Stimulated activated CD8-positive, alpha-beta memory T cell treated with anti-CD3 and anti-CD28 coated beads, Interleukin-4, amount 100 ng/mL, for 24 hours (primary cell): ENCODE results near the gene SH2D6.
"Not testable (repeated sequence)": the region's sequence is repeated elsewhere in the genome, so short reads cannot be mapped to it uniquely, and the experiment has no call there.

ENCODE experiments used
- DNase-seq: peaks from one replicate; pipeline ENCODE4 v3.0.0-alpha.2; 2020; ENCODE audit warnings: low read depth

Gene SH2D6

DNA sequence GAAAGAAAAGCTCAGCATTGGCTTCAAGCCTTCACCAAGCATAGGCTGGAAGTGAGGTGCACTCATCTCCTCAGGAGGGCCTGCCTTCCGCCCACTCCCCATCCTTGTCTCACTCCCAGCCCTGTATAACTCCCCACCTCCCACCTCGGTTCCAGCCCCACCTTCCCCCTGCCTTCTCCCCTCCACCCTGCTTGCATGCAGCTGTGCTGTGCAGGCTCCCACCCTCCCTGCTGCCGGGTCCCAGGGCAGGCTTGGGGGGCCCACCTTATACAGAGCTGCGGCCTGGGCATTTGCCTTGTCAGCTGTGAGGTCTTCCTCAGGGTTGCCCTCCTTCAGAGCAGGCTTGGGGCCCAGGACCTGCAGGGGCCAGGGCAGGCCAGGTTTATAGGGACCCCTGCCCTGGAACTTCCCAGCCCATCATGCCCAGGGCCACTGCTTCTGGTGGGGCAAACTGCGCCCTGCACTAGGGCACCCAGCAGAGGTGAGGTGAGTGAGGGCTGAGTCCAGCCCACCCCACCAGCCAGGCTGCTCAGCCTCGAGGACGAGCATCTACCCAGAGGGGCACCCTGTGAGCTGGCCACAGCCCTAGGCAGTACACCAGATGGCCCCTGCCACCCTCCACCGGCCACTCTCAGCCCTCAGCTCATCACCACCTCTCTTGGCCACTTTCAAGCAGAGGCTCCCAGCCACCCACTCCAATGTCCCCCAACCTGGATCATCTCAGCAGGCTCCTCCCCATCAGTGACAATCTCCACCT is 19.9 kb upstream of the SH2D6 start:
- DNase-seq, result no peak

GRCh38 chr2:85399183-85399455 is 19.4 kb upstream of the SH2D6 start:
- DNase-seq, result no peak

- DNase-seq, result no peak
Measured at GRCh38 chr2:85400023-85400422, 18.5 kb upstream of the SH2D6 start.

GRCh38 chr2:85400541-85401463 is 17.7 kb upstream of the SH2D6 start:
- no peak for DNase-seq

GRCh38 chr2:85401464-85401805 is 17.1 kb upstream of the SH2D6 start:
- DNase-seq, result no peak

- DNase-seq, result no peak
Measured at GRCh38 chr2:85401844-85402243, 16.7 kb upstream of the SH2D6 start.

DNA sequence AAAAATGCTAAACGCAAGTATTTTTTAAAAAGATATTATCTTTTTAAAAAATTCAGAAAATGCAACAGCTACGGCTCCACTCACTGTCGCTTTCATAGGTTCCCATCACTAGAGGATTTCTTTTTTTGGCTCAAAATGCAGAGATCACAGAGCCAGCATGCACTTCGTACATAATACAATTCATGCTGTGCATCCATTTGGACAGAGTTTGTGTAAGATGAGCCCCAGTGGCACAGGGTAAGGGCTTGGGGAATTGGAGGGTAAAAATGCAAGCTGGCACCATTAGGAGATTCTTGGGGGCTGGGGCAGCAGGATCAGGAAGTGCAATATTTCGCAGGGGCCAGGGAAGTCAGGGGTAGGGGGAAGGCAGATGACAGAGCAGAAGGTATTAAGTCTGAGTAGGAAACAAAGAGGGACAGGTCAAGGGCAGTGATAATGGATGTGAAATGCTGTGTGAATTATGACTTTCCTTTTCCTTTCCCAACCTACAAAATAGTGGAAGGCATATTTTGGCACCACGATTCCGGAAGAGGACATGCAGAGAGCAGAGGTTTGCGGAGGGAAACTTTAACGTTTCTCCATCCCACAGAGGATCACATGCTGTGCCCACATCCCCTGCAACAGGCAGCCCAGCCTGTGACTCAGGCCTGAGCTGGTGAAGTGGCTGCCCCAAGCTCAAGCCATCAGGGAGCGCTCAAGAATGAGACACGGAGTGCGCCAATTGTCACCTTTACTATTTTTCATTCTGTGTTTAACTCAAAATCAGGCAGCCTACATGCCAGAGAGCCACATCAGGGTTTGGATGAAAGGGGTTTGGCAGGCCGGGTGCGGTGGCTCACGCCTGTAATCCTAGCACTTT is 13.1 kb upstream of the SH2D6 start:
- peak; percentile 58 for DNase-seq

GRCh38 chr2:85409845-85410583 is 8.5 kb upstream of the SH2D6 start, which contains the start of gene CAPG:
CAPG (minus strand) TSS chr2:85410366; CDS start chr2:85402145, 8,221 bp downstream.
- DNase-seq, result peak; percentile 28

DNA sequence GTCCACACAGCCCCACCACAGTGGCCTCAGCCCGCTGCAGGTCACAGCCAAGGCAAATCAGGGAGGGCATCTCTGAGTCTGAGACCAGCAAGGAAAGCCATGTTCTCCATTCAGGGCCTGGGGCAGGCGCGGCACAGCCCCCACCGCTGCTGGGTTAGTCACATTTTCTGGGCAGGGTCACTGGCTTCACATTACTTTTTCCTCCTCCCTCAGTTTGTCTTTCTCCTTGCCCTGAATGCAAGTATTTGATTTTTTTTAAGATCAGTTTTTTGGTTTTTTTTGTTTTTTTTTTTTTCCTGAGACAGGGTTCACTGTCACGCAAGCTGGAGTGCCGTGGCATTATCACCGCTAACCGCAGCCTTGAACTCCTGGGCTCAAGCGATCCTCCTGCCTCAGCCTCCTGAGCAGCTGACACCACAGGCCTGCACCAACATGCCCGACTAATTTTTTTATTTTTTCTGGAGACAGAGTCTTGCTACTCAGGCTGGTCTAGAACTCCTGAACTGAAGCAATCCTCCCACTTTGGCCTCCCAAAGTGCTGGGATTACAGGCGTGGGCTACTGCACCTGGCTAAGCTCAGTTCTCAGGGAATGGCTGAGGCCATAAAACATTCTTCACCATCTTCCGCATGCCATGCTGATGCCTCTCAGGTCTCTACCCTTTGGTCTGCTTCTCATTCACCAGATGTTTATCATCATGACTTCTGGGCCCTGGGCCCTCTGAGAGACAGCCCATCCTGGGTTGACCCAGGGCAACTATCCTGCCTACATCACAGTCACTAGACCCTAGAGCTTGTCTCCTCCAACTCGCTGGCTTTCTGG is 7.7 kb upstream of the SH2D6 start:
- DNase-seq, result no peak

DNA sequence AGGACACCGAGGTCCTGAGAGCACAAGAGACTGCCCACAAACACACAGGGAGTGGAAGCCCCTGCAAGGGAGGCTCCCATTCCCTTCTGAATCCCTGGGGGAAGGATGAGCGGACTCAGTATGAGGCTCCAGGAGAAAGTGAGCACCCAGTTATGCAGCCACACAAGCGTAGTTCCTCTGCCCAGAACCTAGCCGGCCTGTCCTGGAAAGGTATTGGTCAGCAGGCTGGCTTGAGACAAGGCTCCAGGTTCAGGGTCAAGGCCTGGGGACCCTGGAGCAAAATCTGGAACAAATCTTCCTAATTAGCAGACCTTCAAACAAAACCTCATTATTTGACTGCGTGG is 7.1 kb upstream of the SH2D6 start:
- no peak for DNase-seq

- DNase-seq, result peak; percentile 42
Measured at GRCh38 chr2:85413592-85414420, 4.7 kb upstream of the SH2D6 start.

- DNase-seq, result not testable (repeated sequence)
Measured at GRCh38 chr2:85414421-85414759, 4.1 kb upstream of the SH2D6 start.

GRCh38 chr2:85414761-85415553 is 3.6 kb upstream of the SH2D6 start:
- DNase-seq, result no peak

GRCh38 chr2:85415980-85416650 is 2.4 kb upstream of the SH2D6 start:
- no peak for DNase-seq

GRCh38 chr2:85419009-85419675 is 628 bp downstream of the SH2D6 start:
- DNase-seq, result no peak

- DNase-seq, result peak; percentile 84
Measured at GRCh38 chr2:85420536-85421259, 2.2 kb downstream of the SH2D6 start.

DNA sequence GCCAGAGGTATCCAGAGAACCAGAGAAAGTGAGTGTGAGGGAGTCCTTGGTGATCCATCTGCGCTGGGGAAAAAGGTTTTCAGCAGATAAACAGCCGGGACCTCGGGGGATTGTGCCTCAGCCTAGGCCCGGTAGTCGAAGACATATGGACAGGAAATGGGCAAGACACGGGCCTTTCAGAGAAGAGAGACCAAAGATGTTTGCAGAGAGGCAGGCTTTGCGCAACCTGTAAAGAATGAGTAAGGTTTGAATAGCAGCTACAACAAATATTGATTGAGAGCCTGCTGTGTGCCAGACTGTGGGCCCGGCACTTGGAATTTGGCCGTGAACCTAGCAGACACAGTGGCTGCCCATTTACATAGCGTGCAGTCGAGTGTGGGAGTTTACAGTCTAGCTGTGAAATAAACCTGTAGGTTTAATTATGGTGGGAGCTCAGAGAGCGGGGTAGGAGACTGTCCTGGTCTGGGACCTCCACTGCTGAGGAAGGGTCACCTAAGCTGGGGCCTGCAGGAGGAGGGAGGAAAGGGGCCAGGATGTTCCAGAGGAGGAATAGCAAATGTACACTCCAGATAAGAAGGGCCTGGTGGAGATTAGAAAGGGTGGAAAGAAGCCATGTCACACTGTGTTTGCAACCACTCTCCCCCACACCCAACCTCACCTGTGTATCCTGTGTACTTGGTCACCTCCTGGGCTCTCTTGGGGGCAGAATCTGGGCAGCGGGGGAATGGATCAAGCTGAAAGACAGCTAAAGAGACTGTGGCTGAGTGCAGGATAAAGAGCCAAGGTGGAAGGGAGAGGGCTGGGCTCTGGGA is 3.0 kb downstream of the SH2D6 start:
- DNase-seq, result no peak
